ENCODE data around the gene GOLGA6D. TPM values are rescaled to one million over a fixed set of nuclear protein-coding genes. Genes with fewer than 3 reads are reported as not detected.

The GOLGA6D gene
- total RNA-seq, 1 experiment from 2014 or later: 0.35 TPM

GRCh38 chr15:75338661-75339240 lies 56.1 kb downstream of the GOLGA6D start:
- peaks cover 6 to 22% (median 18%) of the 10 kb centered on the region in 3 experiments; a peak in 6 of 7 replicates for H3K36me3 Mint-ChIP-seq (ENCODE audit: insufficient read depth in 1 of 3, low read depth in 3 of 3)

More at GRCh38 chr15:75338661-75339240, 56.1 kb downstream of the GOLGA6D start:
- H3K23ac ChIP-seq (ENCODE audit: insufficient read length, low read depth, low read length): no peak overlapping the region
- no peaks in the 10 kb centered on the region for H3K9me3 Mint-ChIP-seq
- no peak overlapping the region for H2AFZ ChIP-seq (ENCODE audit: low read length)
- no peak overlapping the region for H3T11ph ChIP-seq (ENCODE audit: low read length)
- no peak overlapping the region for H4K8ac ChIP-seq (replicated peaks; ENCODE audit: insufficient read length, low read depth, low read length)
- no peaks in the 10 kb centered on the region for H4K20me1 ChIP-seq (ENCODE audit: control insufficient read depth, insufficient read depth, insufficient read length)
- no peak for DNase-seq
- no peak overlapping the region for H2BK12ac ChIP-seq (ENCODE audit: insufficient read length, low read depth, low read length)
- H3K79me2 ChIP-seq (ENCODE audit: insufficient read depth, low read length): peaks cover 1% of the 10 kb centered on the region; the same call in 1 of the 2 replicates
- H4K91ac ChIP-seq (ENCODE audit: insufficient read length, low read depth, low read length): no peak overlapping the region
- H2BK20ac ChIP-seq (ENCODE audit: low read depth, low read length, poor library complexity, severe bottlenecking): no peak overlapping the region
- no peaks in the 10 kb centered on the region for H3K27me3 ChIP-seq (ENCODE audit: insufficient read depth, low read length)
- no peak overlapping the region for H3K27ac ChIP-seq (ENCODE audit: insufficient read length, low read depth, low read length)
- no peak overlapping the region for H4K5ac ChIP-seq (ENCODE audit: insufficient read length, low read depth, low read length)
- H3K4me2 ChIP-seq (ENCODE audit: insufficient read depth, insufficient read length, low read length): no peak overlapping the region
- no peaks in the 10 kb centered on the region for H3K27me3 Mint-ChIP-seq (ENCODE audit: low read depth)
- no peak overlapping the region for H3K4me3 Mint-ChIP-seq
- H3K14ac ChIP-seq (ENCODE audit: insufficient read depth, low read length): no peak overlapping the region
- no peak overlapping the region for H3K27ac Mint-ChIP-seq
- no peaks in the 10 kb centered on the region for H3K4me1 ChIP-seq (ENCODE audit: insufficient read depth, low read length)
- no CpG with 5 or more reads among the region's 11 CpGs for WGBS (ENCODE audit: extremely low coverage, insufficient read length, low lambda C conversion rate)
- peaks cover 8% of the 10 kb centered on the region for H3K23me2 ChIP-seq (ENCODE audit: insufficient read length, low read depth, low read length, poor library complexity, severe bottlenecking)
- H3K79me1 ChIP-seq (ENCODE audit: insufficient read depth, low read depth, low read length, poor library complexity, severe bottlenecking): peaks cover 5% of the 10 kb centered on the region
- no peak overlapping the region for H3K18ac ChIP-seq (ENCODE audit: insufficient read length, low read depth, low read length)
- no peak overlapping the region for H2BK5ac ChIP-seq (ENCODE audit: insufficient read length, low read length)
- H3K4ac ChIP-seq (ENCODE audit: low read depth, low read length): no peak overlapping the region
- TF ChIP-seq, protein P1, sequence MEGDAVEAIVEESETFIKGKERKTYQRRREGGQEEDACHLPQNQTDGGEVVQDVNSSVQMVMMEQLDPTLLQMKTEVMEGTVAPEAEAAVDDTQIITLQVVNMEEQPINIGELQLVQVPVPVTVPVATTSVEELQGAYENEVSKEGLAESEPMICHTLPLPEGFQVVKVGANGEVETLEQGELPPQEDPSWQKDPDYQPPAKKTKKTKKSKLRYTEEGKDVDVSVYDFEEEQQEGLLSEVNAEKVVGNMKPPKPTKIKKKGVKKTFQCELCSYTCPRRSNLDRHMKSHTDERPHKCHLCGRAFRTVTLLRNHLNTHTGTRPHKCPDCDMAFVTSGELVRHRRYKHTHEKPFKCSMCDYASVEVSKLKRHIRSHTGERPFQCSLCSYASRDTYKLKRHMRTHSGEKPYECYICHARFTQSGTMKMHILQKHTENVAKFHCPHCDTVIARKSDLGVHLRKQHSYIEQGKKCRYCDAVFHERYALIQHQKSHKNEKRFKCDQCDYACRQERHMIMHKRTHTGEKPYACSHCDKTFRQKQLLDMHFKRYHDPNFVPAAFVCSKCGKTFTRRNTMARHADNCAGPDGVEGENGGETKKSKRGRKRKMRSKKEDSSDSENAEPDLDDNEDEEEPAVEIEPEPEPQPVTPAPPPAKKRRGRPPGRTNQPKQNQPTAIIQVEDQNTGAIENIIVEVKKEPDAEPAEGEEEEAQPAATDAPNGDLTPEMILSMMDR (conservative IDR thresholded peaks at IDR 0.05): no peak
- H3K56ac ChIP-seq (ENCODE audit: insufficient read length, low read depth, low read length): no peak overlapping the region
- H2AK5ac ChIP-seq (ENCODE audit: insufficient read length, low read length): no peak overlapping the region
- H2BK15ac ChIP-seq (ENCODE audit: low read depth, low read length): no peak overlapping the region
- H2BK120ac ChIP-seq (ENCODE audit: low read depth, low read length, poor library complexity, severe bottlenecking): no peak overlapping the region
- no peak overlapping the region for H3K9ac ChIP-seq (ENCODE audit: extremely low read depth, insufficient read length, low read length)
- no peaks in the 10 kb centered on the region for H3K9me3 ChIP-seq (ENCODE audit: control insufficient read depth, low read depth, low read length)
- peaks cover 12 to 14% of the 10 kb centered on the region in 2 experiments for H3K4me1 Mint-ChIP-seq

All from H9 (cell line).